Testis (tissue), 2 donors: ENCODE data around the gene CEP70.

Experiments
- CTCF ChIP-seq, 3 experiments: fragments of 450-650 bp in 2 of 3; fragments of 200-600 bp in 1 of 3; sonication (generic) in 1 of 3; IDR thresholded peaks; one replicate each; pipeline ENCODE4 v1.5.1; 2016 to 2019; ENCODE audit warnings: antibody characterized with exemption in 3 of 3, mild to moderate bottlenecking in 2 of 3, moderate library complexity in 1 of 3
- POLR2A ChIP-seq: fragments of 450-650 bp; IDR thresholded peaks from one replicate; pipeline ENCODE4 v1.6.1; 2017; ENCODE audit warnings: antibody characterized with exemption, mild to moderate bottlenecking, moderate library complexity

GRCh38 chr3:138451595-138452162 is 142.4 kb downstream of the CEP70 start:
- TF ChIP-seq CTCF (IDR thresholded peaks at IDR 0.05) (no peak), POLR2A (no peak)
